Activated CD4-positive, alpha-beta T cell treated with anti-CD3 and anti-CD28 coated beads, Interleukin-2, amount 50 U/mL, for 4 hours (primary cell): ENCODE results near the gene MET.
"Not testable (repeated sequence)": the region's sequence is repeated elsewhere in the genome, so short reads cannot be mapped to it uniquely, and the experiment has no call there.

Experiments used
- DNase-seq, 2 experiments: peaks; one replicate each; pipeline ENCODE4 v3.0.0-alpha.2; 2020

The MET gene

DNA sequence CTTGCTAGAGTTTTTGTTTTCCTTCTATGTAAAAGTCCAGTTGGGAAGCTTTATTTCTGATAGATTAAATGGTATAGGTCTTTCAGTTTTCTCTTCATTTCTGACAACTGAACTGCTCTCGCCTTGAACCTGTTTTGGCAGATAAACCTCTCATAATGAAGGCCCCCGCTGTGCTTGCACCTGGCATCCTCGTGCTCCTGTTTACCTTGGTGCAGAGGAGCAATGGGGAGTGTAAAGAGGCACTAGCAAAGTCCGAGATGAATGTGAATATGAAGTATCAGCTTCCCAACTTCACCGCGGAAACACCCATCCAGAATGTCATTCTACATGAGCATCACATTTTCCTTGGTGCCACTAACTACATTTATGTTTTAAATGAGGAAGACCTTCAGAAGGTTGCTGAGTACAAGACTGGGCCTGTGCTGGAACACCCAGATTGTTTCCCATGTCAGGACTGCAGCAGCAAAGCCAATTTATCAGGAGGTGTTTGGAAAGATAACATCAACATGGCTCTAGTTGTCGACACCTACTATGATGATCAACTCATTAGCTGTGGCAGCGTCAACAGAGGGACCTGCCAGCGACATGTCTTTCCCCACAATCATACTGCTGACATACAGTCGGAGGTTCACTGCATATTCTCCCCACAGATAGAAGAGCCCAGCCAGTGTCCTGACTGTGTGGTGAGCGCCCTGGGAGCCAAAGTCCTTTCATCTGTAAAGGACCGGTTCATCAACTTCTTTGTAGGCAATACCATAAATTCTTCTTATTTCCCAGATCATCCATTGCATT is 27.1 kb downstream of the MET start:
- no peak for DNase-seq

GRCh38 chr7:116699722-116700120 is 27.7 kb downstream of the MET start:
- DNase-seq: no peak

GRCh38 chr7:116702046-116702785 is 30.2 kb downstream of the MET start:
- no peak for DNase-seq

GRCh38 chr7:116704650-116705228 is 32.7 kb downstream of the MET start:
- no peak for DNase-seq

- DNase-seq: no peak
Measured at GRCh38 chr7:116705419-116705818, 33.4 kb downstream of the MET start.

- DNase-seq: no peak
Measured at GRCh38 chr7:116706668-116707126, 34.7 kb downstream of the MET start.

DNA sequence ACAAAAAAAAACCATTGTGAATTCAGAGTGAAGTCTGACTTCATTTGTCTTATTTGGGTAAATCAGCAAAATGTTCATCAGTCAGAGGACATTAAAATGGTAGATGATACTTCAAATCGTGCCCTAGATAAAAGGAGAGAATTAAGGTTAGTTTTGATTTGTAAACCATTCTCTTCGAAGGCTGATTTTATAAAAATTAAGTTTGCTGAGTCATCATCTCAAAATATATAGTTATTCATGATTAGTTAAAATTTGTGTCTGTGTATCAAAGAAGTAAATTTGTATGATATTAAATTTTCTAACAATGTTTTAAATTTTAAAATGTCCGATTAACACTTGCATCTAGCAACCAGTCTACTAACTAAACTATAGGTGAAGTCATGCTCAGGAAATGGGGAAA is 35.3 kb downstream of the MET start:
- no peak for DNase-seq

DNA sequence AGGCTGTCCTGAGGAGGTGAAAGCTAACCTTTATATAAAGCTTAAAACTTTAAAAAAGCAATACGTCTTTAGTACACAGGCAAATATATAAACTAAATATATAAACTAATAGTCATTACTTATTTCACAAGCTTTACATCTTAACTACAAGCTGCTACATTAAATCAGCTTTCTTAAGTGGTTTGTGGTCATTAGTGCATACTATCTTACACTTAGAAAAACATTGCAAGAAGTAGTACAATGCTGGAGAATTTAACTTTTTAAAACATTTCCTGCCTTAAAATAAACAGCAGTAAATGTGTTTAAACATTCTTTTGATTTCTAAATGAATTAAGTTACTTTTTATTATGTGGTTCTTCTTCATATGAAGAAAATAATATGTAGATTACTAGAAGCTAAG is 36.3 kb downstream of the MET start:
- no peak for DNase-seq

GRCh38 chr7:116708861-116709260 is 36.9 kb downstream of the MET start:
- DNase-seq: no peak

DNA sequence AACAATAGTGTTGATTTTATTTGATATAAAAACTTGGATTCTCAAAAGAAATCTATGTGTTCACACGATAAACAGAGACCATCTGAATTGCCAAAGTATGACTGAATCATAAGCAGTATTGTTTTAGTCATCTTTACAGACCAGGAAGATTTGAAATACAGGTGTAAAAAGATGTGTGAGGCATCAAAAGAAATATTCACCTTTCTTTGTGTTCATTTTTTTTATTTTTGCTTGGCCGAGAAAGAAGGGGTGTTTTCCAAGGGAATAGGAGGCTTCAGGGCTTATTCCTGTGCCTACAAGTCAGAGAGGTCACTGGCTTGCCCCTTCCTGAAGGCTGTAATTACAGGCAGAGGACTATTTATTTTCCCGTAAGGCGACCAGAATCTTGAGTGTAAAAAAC is 37.3 kb downstream of the MET start:
- no peak for DNase-seq

DNA sequence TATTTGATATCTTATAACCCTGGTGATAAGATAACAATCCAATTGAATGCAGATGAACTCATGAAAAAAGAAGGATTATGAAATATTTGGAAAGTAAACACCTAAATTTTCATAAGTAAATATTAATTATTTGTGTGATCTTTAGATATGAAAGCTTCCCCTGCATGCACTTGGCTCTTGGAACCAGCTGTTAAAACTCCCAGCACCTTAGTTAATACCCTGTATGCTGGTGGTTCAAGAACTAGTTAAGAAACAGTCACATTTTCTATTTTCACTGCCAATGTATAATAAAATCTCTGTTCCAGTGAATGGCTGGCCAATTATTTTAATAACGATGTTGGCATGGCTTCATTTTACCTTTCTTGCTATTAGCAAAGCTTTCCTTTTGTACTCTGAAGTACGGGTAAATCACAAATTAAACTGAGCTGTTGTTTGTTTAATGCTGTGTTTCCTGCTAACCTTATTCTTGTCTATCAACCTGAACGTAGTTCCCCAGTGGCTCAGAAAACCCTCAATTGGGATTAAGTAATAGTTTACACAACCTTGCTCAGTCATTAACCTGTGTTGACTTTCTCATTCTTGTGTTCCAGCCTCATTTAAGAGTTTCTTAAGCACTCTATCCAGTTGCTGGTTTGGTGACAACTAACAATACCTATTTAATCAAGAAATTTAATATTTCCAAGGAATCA is 38.9 kb downstream of the MET start:
- no peak for DNase-seq

DNA sequence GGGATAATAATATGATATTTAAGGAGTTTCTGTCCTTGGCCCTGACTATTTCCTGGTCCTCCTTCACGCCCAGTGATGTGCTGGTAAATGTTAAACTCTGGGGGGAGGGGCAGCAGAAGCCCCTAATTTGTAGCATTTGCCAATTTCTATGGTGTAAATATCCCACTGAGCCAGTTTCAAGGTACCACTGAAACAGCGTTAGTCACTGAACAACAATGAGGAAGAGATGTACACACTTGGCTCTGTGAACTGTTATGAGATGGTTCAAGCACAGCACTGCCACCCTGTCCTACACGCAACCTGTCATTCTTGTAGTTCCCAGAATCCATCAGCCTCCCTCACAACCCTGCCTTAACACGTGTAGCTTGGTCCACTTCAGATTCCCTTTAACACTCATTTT is 39.8 kb downstream of the MET start:
- DNase-seq: no peak

GRCh38 chr7:116713500-116713899 is 41.5 kb downstream of the MET start:
- DNase-seq: no peak

DNA sequence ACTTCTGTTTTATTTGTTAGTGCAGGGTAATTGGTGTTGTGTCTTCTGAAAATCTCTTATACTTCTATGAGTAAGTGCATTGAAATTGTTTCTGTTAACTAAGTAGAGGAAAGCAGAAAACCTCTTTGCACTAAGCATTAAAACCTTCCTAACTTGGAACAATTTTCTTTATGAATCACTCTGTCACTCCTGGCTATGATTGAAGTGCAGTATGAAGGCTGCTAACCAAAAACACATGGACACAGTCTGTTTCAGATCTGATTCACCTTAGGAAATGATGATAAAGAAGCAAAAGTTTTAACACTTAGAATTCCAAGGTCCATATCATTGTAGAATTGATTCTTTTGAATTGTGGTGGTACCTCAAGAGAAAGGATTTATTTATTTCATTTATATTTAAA is 41.9 kb downstream of the MET start:
- no peak for DNase-seq

GRCh38 chr7:116715077-116715476 is 43.1 kb downstream of the MET start:
- no peak for DNase-seq

GRCh38 chr7:116717137-116717536 is 45.1 kb downstream of the MET start:
- no peak for DNase-seq

GRCh38 chr7:116723959-116724529 is 52.0 kb downstream of the MET start:
- not testable (repeated sequence) for DNase-seq

DNA sequence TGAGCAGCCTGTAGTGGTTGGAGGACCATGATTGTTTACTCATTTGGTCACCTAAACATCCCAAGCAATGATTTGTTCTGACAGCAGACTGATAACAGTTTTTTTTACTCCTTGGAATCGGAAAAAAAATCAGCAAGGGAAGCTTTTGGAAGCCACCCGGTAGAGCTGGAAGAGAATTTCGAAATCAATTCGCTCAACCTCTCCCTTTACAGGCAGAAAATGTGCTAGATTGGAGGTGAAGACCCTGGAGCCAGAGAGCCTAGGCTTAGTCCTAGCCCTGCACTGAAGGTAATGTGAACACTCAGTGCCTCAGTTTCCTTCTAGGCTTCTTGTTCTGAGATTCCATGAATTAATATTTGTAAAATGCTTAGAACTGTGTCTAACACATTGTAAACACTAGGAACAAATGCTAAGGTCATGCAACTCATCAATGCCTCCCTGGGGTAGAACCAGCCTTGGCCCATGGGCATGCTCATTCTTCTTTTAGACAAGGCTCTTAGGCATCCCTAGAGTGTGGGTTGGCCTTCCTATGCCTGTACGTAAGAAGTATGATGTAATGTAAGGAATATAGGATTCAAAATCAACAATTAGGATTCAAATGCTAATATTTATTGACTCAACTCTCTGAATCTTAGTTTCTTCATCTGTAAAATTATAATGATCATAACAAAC is 52.7 kb downstream of the MET start:
- DNase-seq: no peak

DNA sequence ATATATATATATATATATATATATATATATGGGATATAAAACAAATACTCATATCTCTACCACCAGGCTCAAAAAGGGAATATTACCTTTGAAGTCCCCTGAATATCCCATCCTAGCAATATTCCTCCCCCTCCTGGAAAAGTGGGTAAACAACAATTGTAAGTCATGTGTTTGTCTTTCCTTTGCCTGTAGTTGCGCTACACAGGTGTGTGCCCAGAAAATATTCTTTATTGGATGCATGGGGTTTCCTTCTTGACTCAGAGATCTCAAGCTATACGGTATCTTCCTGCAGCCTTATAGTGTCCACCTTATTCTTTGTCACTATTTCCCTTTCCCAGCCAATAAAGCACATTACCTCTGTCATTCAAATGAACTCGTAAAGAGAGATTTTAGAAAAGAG is 54.2 kb downstream of the MET start:
- DNase-seq: no peak

DNA sequence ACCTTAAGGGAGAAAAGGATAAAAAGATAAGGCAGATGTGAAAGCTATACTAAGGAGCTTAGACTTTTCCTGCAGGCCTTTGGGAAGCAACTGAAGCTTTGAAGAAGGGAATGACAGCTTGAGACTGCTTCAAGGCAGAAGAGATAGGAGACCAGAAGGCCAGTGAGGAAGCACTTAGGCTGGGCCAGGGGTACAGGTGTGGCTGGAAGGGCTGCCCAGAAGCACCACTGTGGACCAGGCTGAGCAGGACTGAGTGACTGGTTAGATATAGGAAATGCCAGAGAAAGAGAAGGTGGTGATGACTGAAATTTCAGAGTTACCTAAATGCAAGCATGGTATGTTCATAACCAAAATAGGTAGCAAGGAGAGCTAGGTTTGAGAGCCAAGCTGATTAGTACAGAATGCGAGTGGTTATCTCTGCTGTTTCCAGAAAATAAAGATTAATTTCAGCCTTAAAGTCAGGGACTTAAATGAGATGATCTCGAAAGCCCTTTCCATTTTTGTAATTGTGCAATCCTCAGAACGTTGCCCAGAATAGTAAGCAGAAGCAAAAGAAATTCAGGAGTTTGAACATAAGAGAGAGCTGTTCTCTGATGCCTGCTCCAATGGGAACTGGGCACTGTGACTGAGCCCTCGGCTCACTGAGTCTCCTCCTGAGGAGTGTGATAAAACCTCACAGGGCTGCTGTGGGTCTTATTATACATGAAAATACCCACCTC is 54.9 kb downstream of the MET start:
- no peak for DNase-seq

- no peak for DNase-seq
Measured at GRCh38 chr7:116727432-116728009, 55.5 kb downstream of the MET start.
